H1 (cell line): ENCODE results near the gene ZFYVE16. TPM values are rescaled to one million over a fixed set of nuclear protein-coding genes. Genes with fewer than 3 reads are reported as not detected.

Experiments
- CTCF ChIA-PET: fragments of 300-600 bp; sonication (Branson Sonifier 250); formaldehyde crosslinking; loops from one replicate; lab custom pipeline; 2021; ENCODE audit not compliant: partially characterized antibody; lab: Charles Lee
- POLR2A ChIA-PET: fragments of 300-600 bp; sonication (Branson Sonifier 250); formaldehyde crosslinking; loops from one replicate; lab custom pipeline; 2021; ENCODE audit warnings: inconsistent platforms; ENCODE audit not compliant: partially characterized antibody; lab: Charles Lee
- DNase-seq, 2 experiments: peaks; one replicate each; pipeline versions ENCODE4 v3.0.0 to v3.0.0-alpha.2; 2010 to 2022; ENCODE audit warnings: low spot score in 2 of 2, low read depth in 1 of 2, mixed read lengths in 1 of 2
- FAIRE-seq: peaks from 2 replicates; lab custom pipeline; 2011; peaks lifted over from hg19 to GRCh38; lab: Jason Lieb, UNC
- H2AFZ ChIP-seq: 2 replicates; pipeline ENCODE4 v1.8.1; 2012; ENCODE audit warnings: low read length, inconsistent platforms
- H2AK5ac ChIP-seq: 2 replicates; pipeline ENCODE4 v1.6.1; 2013; ENCODE audit warnings: low read depth, low read length
- H2BK120ac ChIP-seq: replicated peaks from 2 replicates; pipeline ENCODE3; 2013; ENCODE audit warnings: low read depth, low read length, inconsistent platforms
- H2BK12ac ChIP-seq: 2 replicates; pipeline ENCODE4 v1.6.1; 2013; ENCODE audit warnings: low read depth, low read length
- H2BK15ac ChIP-seq: 2 replicates; pipeline ENCODE4 v1.6.1; 2013; ENCODE audit warnings: low read length
- H2BK20ac ChIP-seq: 2 replicates; pipeline ENCODE4 v1.6.1; 2013; ENCODE audit warnings: low read length
- H2BK5ac ChIP-seq: 2 replicates; pipeline ENCODE4 v1.6.1; 2013; ENCODE audit warnings: low read depth, low read length
- H3K14ac ChIP-seq: 2 replicates; pipeline ENCODE4 v1.6.1; 2013; ENCODE audit warnings: inconsistent platforms; ENCODE audit not compliant: insufficient read length
- H3K18ac ChIP-seq: 2 replicates; pipeline ENCODE4 v1.6.1; 2013; ENCODE audit warnings: low read length; ENCODE audit errors: extremely low read depth
- H3K23ac ChIP-seq: 2 replicates; pipeline ENCODE4 v1.6.1; 2013; ENCODE audit warnings: inconsistent platforms; ENCODE audit not compliant: insufficient read length
- H3K23me2 ChIP-seq: 2 replicates; pipeline ENCODE4 v1.6.1; 2013; ENCODE audit warnings: low read depth, low read length
- H3K27ac ChIP-seq: 2 replicates; pipeline ENCODE4 v1.6.1; 2011; ENCODE audit warnings: low read depth, low read length, inconsistent platforms
- H3K27me3 ChIP-seq, 4 experiments: replicated peaks in 1 of 4; 1 replicate in 1 of 4; 2 replicates in 3 of 4; pipeline versions ENCODE4 v1.6.1 to v1.8.1; 2011 to 2013; ENCODE audit warnings: low read length in 3 of 4, mild to moderate bottlenecking in 3 of 4, inconsistent platforms in 2 of 4, mixed read lengths in 2 of 4, moderate library complexity in 1 of 4; ENCODE audit not compliant: control insufficient read depth in 3 of 4, insufficient read depth in 3 of 4; ENCODE audit errors: extremely low read depth in 1 of 4
- H3K36me3 ChIP-seq, 4 experiments: 2 replicates each; pipeline versions ENCODE4 v1.6.1 to v1.8.1; 2011 to 2013; ENCODE audit warnings: mild to moderate bottlenecking in 4 of 4, low read length in 3 of 4, moderate library complexity in 2 of 4, control low read depth in 1 of 4, inconsistent platforms in 1 of 4; ENCODE audit not compliant: insufficient read depth in 4 of 4, control insufficient read depth in 2 of 4
- H3K4ac ChIP-seq: replicated peaks from 2 replicates; pipeline ENCODE3; 2013; ENCODE audit warnings: low read length, low read depth, mixed read lengths, inconsistent platforms; ENCODE audit not compliant: insufficient read length
- H3K4me1 ChIP-seq, 4 experiments: replicated peaks in 1 of 4; 1 replicate in 1 of 4; 2 replicates in 3 of 4; pipeline versions ENCODE4 v1.6.1 to v1.8.1; 2011 to 2013; ENCODE audit warnings: low read length in 3 of 4, inconsistent platforms in 2 of 4, mixed read lengths in 1 of 4; ENCODE audit not compliant: insufficient read depth in 4 of 4, control insufficient read depth in 3 of 4
- H3K4me2 ChIP-seq, 2 experiments: 2 replicates each; pipeline versions ENCODE4 v1.6.1 to v1.8.1; 2011 to 2013; ENCODE audit warnings: low read depth in 2 of 2, low read length in 2 of 2, control low read depth in 1 of 2, inconsistent platforms in 1 of 2, mild to moderate bottlenecking in 1 of 2; ENCODE audit not compliant: insufficient read depth in 1 of 2
- H3K4me3 ChIP-seq, 4 experiments: fragments of 200-600, 300-600 bp in 1 of 4; sonication (generic), shearing (Covaris generic), sonication (Bioruptor Twin) in 1 of 4; 2 replicates each; pipeline versions ENCODE4 v1.5.1 to v1.8.1; 2011 to 2016; ENCODE audit warnings: low read length in 4 of 4, low read depth in 3 of 4, control low read depth in 2 of 4, inconsistent platforms in 2 of 4, mild to moderate bottlenecking in 2 of 4, mixed read lengths in 1 of 4, moderate library complexity in 1 of 4; ENCODE audit not compliant: insufficient read depth in 2 of 4; ENCODE audit errors: extremely low read depth in 1 of 4
- H3K56ac ChIP-seq: replicated peaks from 2 replicates; pipeline ENCODE3; 2013; ENCODE audit warnings: low read depth, mild to moderate bottlenecking, mixed read lengths, low read length, inconsistent platforms; ENCODE audit not compliant: insufficient read length
- H3K79me1 ChIP-seq: 2 replicates; pipeline ENCODE4 v1.6.1; 2013; ENCODE audit warnings: low read depth, low read length, control low read depth
- H3K79me2 ChIP-seq, 2 experiments: 2 replicates each; pipeline versions ENCODE4 v1.6.1 to v1.8.1; 2012 to 2013; ENCODE audit warnings: low read length in 2 of 2, mild to moderate bottlenecking in 2 of 2, inconsistent platforms in 1 of 2; ENCODE audit not compliant: insufficient read depth in 2 of 2, control insufficient read depth in 1 of 2
- H3K9ac ChIP-seq, 4 experiments: replicated peaks in 1 of 4; 1 replicate in 1 of 4; 2 replicates in 3 of 4; pipeline versions ENCODE4 v1.6.1 to v1.8.1; 2011 to 2013; ENCODE audit warnings: low read depth in 3 of 4, low read length in 3 of 4, control low read depth in 2 of 4, mild to moderate bottlenecking in 2 of 4, moderate library complexity in 2 of 4, inconsistent platforms in 1 of 4; ENCODE audit errors: extremely low read depth in 1 of 4
- H3K9me3 ChIP-seq, 2 experiments: 2 replicates each; pipeline versions ENCODE4 v1.6.1 to v1.8.1; 2012 to 2013; ENCODE audit warnings: mild to moderate bottlenecking in 2 of 2, moderate library complexity in 2 of 2, control low read depth in 1 of 2, inconsistent platforms in 1 of 2, low read depth in 1 of 2, low read length in 1 of 2, mixed read lengths in 1 of 2; ENCODE audit not compliant: insufficient read depth in 2 of 2
- H4K20me1 ChIP-seq, 2 experiments: replicated peaks in 1 of 2; 2 replicates each; pipeline versions ENCODE3 to v1.8.1; 2011 to 2013; ENCODE audit warnings: inconsistent platforms in 2 of 2, low read length in 2 of 2, mild to moderate bottlenecking in 1 of 2; ENCODE audit not compliant: insufficient read depth in 2 of 2, control insufficient read depth in 1 of 2
- H4K5ac ChIP-seq: 2 replicates; pipeline ENCODE4 v1.6.1; 2013; ENCODE audit warnings: low read length, low read depth, mixed read lengths, inconsistent platforms; ENCODE audit not compliant: insufficient read length
- H4K8ac ChIP-seq: 2 replicates; pipeline ENCODE4 v1.8.0; 2013; ENCODE audit warnings: mild to moderate bottlenecking, moderate library complexity, low read length, inconsistent platforms; ENCODE audit not compliant: insufficient read depth; ENCODE audit errors: extremely low read depth
- H4K91ac ChIP-seq: replicated peaks from 2 replicates; pipeline ENCODE3; 2013; ENCODE audit warnings: low read length, mixed read lengths, inconsistent platforms; ENCODE audit not compliant: insufficient read length
- CBX8 ChIP-seq: fragments of 300-800, 300-1000 bp; sonication (generic); IDR thresholded peaks from 2 replicates; pipeline ENCODE4 v1.7.1; 2016; ENCODE audit warnings: low read depth, low read length, borderline replicate concordance
- CTCF ChIP-seq, 3 experiments: IDR thresholded peaks; 1 replicate in 2 of 3; 2 replicates in 1 of 3; pipeline versions ENCODE4 v1.5.1 to v1.6.1; 2011; ENCODE audit warnings: low read length in 3 of 3, mild to moderate bottlenecking in 3 of 3, inconsistent platforms in 2 of 3, low read depth in 1 of 3, moderate library complexity in 1 of 3; ENCODE audit not compliant: insufficient read depth in 1 of 3; ENCODE audit errors: control extremely low read depth in 1 of 3
- E2F6 ChIP-seq: IDR thresholded peaks from 2 replicates; pipeline ENCODE4 v1.6.1; 2012; ENCODE audit warnings: inconsistent platforms
- GABPA ChIP-seq: IDR thresholded peaks from 2 replicates; pipeline ENCODE4 v1.6.1; 2011; ENCODE audit warnings: mild to moderate bottlenecking, low read length, moderate library complexity, borderline replicate concordance; ENCODE audit not compliant: insufficient read depth
- HDAC2 ChIP-seq, 2 experiments: fragments of 300-600 bp in 1 of 2; sonication (generic) in 1 of 2; IDR thresholded peaks; 2 replicates each; pipeline ENCODE4 v1.6.1; 2011 to 2012; ENCODE audit warnings: low read depth in 2 of 2, low read length in 2 of 2, mild to moderate bottlenecking in 2 of 2, moderate library complexity in 2 of 2, borderline replicate concordance in 1 of 2, inconsistent platforms in 1 of 2
- KDM5A ChIP-seq: fragments of 200-600 bp; IDR thresholded peaks from 2 replicates; pipeline ENCODE4 v1.7.1; 2012; ENCODE audit warnings: mild to moderate bottlenecking, low read length, inconsistent platforms, mixed read lengths
- POU5F1 ChIP-seq: IDR thresholded peaks from 2 replicates; pipeline ENCODE4 v1.6.1; 2011; ENCODE audit warnings: low read depth, mild to moderate bottlenecking, low read length, moderate library complexity
- RNF2 ChIP-seq: fragments of 200-900, 300-1000 bp; sonication (generic); IDR thresholded peaks from 2 replicates; pipeline ENCODE4 v1.7.1; 2016; ENCODE audit warnings: borderline replicate concordance, low read depth, mild to moderate bottlenecking, antibody characterized with exemption, low read length; ENCODE audit not compliant: poor library complexity, severe bottlenecking; ENCODE audit errors: missing control alignments
- SIN3A ChIP-seq, 2 experiments: IDR thresholded peaks in 1 of 2; conservative IDR thresholded peaks in 1 of 2; 2 replicates each; pipeline ENCODE4 v1.6.1; 2011 to 2012; ENCODE audit warnings: low read length in 2 of 2, improper control_type of control experiment in 1 of 2, low read depth in 1 of 2, mild to moderate bottlenecking in 1 of 2
- WGBS, 2 experiments: shearing (Covaris generic) in 1 of 2; methylation state at CpG; one replicate each; pipeline versions ENCODE4 v1.1.6 to v1.1.7; 2013 to 2015; ENCODE audit warnings: low lambda C conversion rate in 2 of 2, mixed read lengths in 2 of 2, inconsistent platforms in 1 of 2, low coverage in 1 of 2, missing lambda C conversion rate in 1 of 2; ENCODE audit not compliant: insufficient replicate concordance in 2 of 2, insufficient coverage in 1 of 2, insufficient read length in 1 of 2; ENCODE audit errors: extremely low coverage in 1 of 2, missing lambda C conversion rate in 1 of 2; 5-methylcytosine and 5-hydroxymethylcytosine counted together
- polyA plus RNA-seq, 7 experiments: library from polyadenylated mRNA; depleted of rRNA in 3 of 7; stranded (reverse) in 5 of 7; unstranded in 2 of 7; fragments of >200 nt in 5 of 7; fragments of 200-250 nt in 2 of 7; gene quantifications; 1 replicate in 5 of 7; 2 replicates in 1 of 7; 4 replicates in 1 of 7; pipeline versions ENCODE4 v1.2.1 to v1.2.3, GENCODE V29; 2011 to 2013; ENCODE audit warnings: missing spikeins in 2 of 7, mixed read lengths in 2 of 7
- total RNA-seq: library from RNA; stranded (reverse); fragmentation: NEBNext Ultra II Directional; extraction: Animal tissue kit (Norgen Biotek cat#: 25700); gene quantifications from 2 replicates; pipeline ENCODE4 v1.2.1, GENCODE V29; 2021

Gene ZFYVE16
- total and polyA plus RNA-seq, 2 of the 8 experiments (the other 6 are each of a cell fraction or from before 2014, with no cell fraction given): 3.6 to 24.2 TPM

GRCh38 chr5:80504833-80505232, 97.0 kb downstream of the ZFYVE16 start:
- Histone ChIP-seq H3K4ac (no peak overlapping the region), H3K36me3 (no peaks in the 10 kb centered on the region), H3K56ac (no peak overlapping the region), H3K14ac (no peak overlapping the region), H3K27me3 (no peaks in the 10 kb centered on the region), H3K23ac (no peak overlapping the region), H3K18ac (no peak overlapping the region), H2AFZ (no peak overlapping the region), H3K79me2 (no peaks in the 10 kb centered on the region), H4K20me1 (no peaks in the 10 kb centered on the region), H3K79me1 (no peaks in the 10 kb centered on the region), H3K9ac (no peak overlapping the region), H2BK15ac (no peak overlapping the region), H2AK5ac (no peak overlapping the region), H2BK120ac (no peak overlapping the region), H2BK12ac (no peak overlapping the region), H3K4me3 (no peak overlapping the region), H3K23me2 (no peaks in the 10 kb centered on the region), H3K27ac (no peak overlapping the region), H3K4me1 (0 out of 7 replicates have a peak, but pooled peaks cover 0 to 2% (median 0%) of the 10 kb centered on the region in 4 experiments), H4K91ac (no peak overlapping the region), H2BK20ac (no peak overlapping the region), H3K4me2 (no peak overlapping the region), H3K9me3 (no peaks in the 10 kb centered on the region), H2BK5ac (no peak overlapping the region), H4K8ac (no peak overlapping the region), H4K5ac (no peak overlapping the region)
- FAIRE-seq: no peak
- 85% methylated on average over 1 of the region's 1 CpG; no CpG with 5 or more reads in 1 of the 2 experiments for WGBS, 2 experiments
- DNase-seq: no peak
- ChIA-PET POLR2A (no interaction called here), CTCF (no interaction called here)
- TF ChIP-seq KDM5A (no peak), SIN3A (conservative IDR thresholded peaks at IDR 0.05 in 1 of 2, IDR thresholded peaks at IDR 0.05 in 1 of 2; ENCODE audit: low read depth in 1 of 2, low read length in 2 of 2) (no peak), CBX8 (no peak), CTCF (IDR thresholded peaks at IDR 0.05; ENCODE audit: control extremely low read depth in 1 of 3, insufficient read depth in 1 of 3, low read depth in 1 of 3, low read length in 3 of 3) (no peak), E2F6 (no peak), POU5F1 (no peak), HDAC2 (IDR thresholded peaks at IDR 0.05; ENCODE audit: borderline replicate concordance in 1 of 2, low read depth in 2 of 2, low read length in 2 of 2) (no peak), RNF2 (no peak), GABPA (no peak)
